M059J (cell line): ENCODE measurements around the gene RAB3A. TPM values are rescaled to one million over a fixed set of nuclear protein-coding genes. Genes with fewer than 3 reads are reported as not detected.

ENCODE experiments used
- DNase-seq: peaks from one replicate; pipeline ENCODE4 v3.0.0-alpha.2; 2012; ENCODE audit warnings: low read depth
- total RNA-seq: library from RNA; depleted of rRNA; stranded (reverse); fragments of >200 nt; shearing (Covaris generic); gene quantifications from 2 replicates; pipeline ENCODE4 v1.2.3, GENCODE V29; 2014

RAB3A gene
- total RNA-seq, 1 experiment from 2014 or later = 3.4 TPM

GRCh38 chr19:18168673-18169381 is 35.0 kb downstream of the RAB3A start:
- DNase-seq = no peak

- peak; percentile 42 for DNase-seq
Measured at GRCh38 chr19:18167975-18168645, 35.7 kb downstream of the RAB3A start.

- DNase-seq = no peak
Measured at GRCh38 chr19:18167011-18167410, 36.8 kb downstream of the RAB3A start.

GRCh38 chr19:18165794-18166544 is 37.9 kb downstream of the RAB3A start:
- DNase-seq = no peak

- no peak for DNase-seq
Measured at GRCh38 chr19:18164072-18164471, 39.8 kb downstream of the RAB3A start.

- no peak for DNase-seq
Measured at GRCh38 chr19:18161636-18162002, 42.2 kb downstream of the RAB3A start.

GRCh38 chr19:18160971-18161635 is 42.7 kb downstream of the RAB3A start:
- DNase-seq = peak; percentile 34

GRCh38 chr19:18160493-18160970 is 43.3 kb downstream of the RAB3A start:
- no peak for DNase-seq

- DNase-seq = no peak
Measured at GRCh38 chr19:18159810-18160209, 44.0 kb downstream of the RAB3A start.

GRCh38 chr19:18159059-18159616 is 44.7 kb downstream of the RAB3A start:
- peak; percentile 41 for DNase-seq

GRCh38 chr19:18158467-18158866 is 45.4 kb downstream of the RAB3A start:
- no peak for DNase-seq

GRCh38 chr19:18157465-18158063 is 46.3 kb downstream of the RAB3A start:
- DNase-seq = no peak

GRCh38 chr19:18156841-18157464 is 46.9 kb downstream of the RAB3A start:
- peak; percentile 64 for DNase-seq

- no peak for DNase-seq
Measured at GRCh38 chr19:18156268-18156667, 47.6 kb downstream of the RAB3A start.

GRCh38 chr19:18155095-18156087 is 48.5 kb downstream of the RAB3A start:
- no peak for DNase-seq

GRCh38 chr19:18153556-18154134 is 50.2 kb downstream of the RAB3A start:
- no peak for DNase-seq

- peak; percentile 98 for DNase-seq
Measured at GRCh38 chr19:18152817-18153555, 50.9 kb downstream of the RAB3A start, which contains the start of gene PIK3R2. Gene PIK3R2, plus strand, starts transcription at chr19:18153163. Its CDS starts 2,717 bp downstream, at chr19:18155880.

GRCh38 chr19:18152442-18152816 is 51.4 kb downstream of the RAB3A start:
- DNase-seq = peak; percentile 98
